Kasumi-1 (cell line): ENCODE data around the gene GMCL2.
A peak's percentile ranks its signal among the peaks of the same experiment; 100 is the strongest.

Experiments
- DNase-seq, 2 experiments: peaks; one replicate each; lab custom pipeline; 2025; lab: John Stamatoyannopoulos, UW

GMCL2 gene

DNA sequence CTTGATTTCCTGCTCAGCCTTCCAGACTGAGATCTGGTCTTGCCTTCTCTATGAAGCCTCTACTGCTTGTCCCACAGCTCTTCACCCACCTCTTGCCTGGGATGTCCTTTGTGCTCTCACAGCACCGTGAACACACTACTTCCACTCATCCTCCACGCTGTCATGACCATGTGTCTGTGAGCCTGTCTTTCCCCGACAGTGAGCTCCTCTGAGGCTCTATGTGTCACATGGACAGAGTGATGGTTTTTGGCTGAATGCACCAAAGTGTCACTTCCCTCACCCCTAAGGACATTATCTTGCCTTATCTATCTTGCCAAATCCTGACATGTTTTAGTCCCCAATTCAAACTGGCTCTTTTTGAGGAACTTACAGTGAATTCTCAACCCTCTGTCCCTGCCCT, 34.1 kb upstream of the GMCL2 start:
- peak in 1 of 2 experiments; percentile 23 for DNase-seq

DNA sequence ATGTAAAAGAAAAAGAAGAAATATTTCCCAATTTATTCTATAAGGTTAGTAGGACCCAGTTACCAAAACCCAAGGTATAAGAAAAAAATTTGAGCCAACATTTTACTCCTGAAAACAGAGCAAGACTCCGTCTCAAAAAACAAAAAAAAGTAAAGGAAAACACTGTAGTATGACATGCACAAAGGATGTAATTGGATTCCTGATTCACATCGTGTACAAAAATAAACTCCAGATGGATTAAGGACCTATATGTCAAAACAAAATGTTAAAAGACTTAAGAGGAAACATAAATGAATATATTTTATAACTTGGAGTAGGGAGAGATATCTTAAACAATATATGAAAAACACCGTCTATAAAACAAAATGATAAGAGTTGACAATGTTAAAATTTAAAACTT, 31.7 kb upstream of the GMCL2 start:
- no peak for DNase-seq

DNA sequence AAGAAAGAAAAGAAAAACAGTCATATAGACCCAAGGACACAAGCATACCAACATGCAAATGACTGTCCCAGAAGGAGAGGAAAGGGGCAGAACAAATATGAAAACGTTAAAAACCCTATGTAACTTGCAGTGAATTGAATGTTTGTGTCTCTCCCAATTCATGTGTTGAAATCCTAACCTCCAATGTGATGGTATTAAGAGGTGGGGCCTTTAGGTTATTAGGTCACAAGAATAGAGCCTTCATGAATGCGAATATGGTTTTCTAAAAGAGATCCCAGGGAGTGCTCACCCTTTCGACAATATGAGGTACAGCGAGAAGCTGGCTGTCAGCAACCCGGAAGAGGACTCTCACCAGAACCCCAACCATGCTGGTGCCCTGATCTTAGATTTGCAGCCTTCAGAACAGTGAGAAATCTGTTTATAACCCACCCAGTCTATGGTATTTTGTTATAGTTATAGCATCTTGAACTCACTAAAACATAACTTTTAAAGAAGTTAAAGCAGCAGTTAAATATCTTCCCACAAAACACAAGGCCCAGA, 31.1 kb upstream of the GMCL2 start:
- DNase-seq: no peak

DNA sequence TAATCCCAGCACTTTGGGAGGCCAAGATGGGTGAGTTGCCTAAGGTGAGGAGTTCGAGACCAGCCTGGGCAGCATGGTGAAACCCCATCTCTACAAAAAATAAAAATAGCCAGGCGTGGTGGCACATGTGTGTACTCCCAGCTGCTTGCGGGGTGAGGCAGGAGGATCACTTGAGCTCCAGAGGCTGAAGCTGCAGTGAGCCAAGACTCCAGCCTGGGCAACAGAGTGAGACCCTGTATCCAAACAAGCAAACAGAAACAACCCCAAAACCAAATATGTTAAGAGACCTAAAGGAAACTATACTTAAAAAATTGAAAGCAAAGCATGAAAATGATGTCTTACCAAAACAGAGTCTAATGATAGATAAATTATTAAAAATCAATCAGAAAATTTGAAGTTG, 29.6 kb upstream of the GMCL2 start:
- no peak for DNase-seq

DNA sequence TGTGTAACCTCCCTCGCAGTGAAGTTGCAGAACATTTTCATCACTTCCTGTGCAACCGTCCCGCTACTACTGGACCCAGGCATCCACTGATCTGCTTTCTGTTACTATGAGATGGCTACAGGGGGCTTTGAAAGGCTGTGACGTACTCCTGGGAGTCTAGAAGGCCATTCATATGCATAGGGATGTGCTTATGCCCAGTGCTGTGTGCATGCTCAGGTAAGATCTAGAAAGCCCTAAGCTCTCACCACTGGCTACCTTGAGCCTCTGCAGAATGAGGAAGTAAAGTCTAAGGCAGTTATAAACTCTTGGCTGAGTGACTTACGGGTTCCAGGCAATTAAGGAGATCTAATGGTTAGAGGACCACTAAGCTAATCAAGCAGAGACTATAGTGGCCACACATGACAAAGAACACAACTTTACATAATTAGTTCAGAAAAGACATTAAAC, 28.9 kb upstream of the GMCL2 start:
- peak; percentile 66 to 67 for DNase-seq

DNA sequence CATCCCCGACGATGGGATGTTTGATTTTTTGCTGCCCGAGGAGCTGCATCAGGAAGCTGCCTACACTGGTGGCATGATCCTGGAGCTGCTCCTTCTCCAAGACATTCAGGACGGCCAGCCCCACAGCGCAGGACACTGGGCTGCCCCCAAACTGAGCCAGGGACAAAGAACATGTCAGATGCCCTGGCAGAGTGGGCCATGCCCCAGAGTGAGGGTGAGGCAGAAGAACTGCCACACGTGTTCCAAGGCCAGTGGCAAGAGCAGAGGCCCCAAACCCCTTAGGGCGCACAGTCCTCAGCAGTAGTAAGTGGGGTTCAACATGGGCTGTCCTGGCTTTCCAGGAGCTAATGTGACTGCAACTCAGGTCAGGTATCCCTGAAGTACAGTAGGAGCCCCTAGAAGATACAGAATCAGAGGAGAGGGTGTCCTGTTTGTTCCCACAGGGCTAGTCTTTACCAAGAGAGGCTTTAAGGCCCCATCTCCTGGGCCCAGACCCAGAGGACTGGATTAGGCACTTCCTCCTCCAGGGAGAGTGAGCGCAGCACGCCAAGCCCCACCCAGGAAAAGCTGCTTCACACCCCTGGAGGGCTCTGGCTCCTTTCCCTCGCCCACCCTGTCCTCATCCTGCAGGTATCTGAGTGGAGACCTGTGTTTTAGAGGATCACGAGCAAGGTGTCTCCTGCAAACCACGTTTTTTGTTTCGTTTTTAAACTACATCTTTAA, 28.3 kb upstream of the GMCL2 start:
- no peak for DNase-seq

DNA sequence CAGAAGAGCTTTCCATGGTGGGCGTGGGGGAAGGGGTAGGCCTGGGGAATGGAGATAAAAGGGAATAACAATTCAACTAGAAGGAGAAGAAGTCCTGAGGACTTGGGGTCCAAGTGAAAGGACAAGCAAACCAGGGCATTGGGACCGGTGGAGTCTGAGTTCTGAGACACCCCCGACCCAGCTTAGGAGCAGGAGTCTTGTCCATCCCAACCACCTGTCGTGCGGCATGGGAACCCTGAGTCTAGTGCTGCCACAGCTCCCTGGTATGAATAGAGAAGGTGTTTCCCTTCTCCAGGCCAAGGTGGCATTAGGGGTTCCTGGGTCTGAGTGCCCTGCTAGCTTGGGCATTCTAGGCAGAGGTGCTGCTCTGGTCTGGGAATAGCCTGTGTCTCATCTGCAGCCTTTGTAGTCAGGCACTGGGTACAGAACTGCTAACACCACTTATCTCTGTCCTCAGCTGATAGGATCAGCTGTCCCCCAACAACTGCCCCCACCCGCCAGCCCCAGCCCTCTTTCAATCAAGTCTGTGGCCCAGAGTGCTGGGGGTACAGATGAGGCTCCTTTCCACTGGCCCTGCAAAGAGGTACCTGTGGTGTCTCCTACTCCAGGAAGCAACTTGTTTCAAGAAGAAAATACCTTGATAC, 27.1 kb upstream of the GMCL2 start:
- no peak for DNase-seq

DNA sequence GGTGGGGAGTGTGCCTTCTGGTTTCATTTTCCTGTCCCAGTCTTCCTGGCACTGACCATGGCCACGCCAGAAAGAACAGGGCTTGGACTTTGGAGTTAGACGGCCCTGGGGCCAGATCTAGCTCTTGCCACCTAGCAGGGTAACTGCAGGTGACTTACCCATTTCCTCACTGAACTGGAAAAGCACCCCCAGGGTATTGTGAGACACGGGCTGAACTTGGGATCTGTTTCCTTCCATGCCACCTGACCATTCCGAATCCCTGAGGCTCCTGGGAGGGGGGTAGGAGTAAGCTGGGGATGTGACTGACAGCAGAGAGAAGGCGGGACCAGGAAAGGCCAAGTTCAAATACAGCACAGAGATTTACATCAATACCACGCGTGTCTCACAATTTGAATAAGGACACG, 26.6 kb upstream of the GMCL2 start:
- no peak for DNase-seq

DNA sequence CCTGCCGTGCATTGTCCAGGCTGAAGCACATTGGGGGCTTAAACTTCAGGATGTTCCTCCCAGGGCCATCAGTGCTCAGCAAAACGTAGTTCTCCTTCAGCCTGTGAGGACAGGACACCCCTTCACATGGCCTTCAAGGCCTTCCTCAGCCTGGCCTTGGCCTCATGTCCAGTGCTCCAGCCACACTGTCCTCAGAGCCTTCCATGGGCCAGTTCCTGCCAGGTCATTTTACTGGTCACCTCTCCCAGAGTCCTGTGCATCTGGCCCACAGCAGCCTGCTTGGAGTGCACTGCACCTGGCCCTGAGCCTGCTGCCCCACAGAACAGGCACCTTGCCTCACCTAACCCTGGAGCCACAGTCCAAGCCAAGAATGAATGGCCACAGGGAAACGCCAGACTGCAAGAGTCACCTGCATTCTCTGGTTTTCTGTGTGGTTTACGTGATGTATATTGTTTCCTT, 25.9 kb upstream of the GMCL2 start:
- DNase-seq: no peak

DNA sequence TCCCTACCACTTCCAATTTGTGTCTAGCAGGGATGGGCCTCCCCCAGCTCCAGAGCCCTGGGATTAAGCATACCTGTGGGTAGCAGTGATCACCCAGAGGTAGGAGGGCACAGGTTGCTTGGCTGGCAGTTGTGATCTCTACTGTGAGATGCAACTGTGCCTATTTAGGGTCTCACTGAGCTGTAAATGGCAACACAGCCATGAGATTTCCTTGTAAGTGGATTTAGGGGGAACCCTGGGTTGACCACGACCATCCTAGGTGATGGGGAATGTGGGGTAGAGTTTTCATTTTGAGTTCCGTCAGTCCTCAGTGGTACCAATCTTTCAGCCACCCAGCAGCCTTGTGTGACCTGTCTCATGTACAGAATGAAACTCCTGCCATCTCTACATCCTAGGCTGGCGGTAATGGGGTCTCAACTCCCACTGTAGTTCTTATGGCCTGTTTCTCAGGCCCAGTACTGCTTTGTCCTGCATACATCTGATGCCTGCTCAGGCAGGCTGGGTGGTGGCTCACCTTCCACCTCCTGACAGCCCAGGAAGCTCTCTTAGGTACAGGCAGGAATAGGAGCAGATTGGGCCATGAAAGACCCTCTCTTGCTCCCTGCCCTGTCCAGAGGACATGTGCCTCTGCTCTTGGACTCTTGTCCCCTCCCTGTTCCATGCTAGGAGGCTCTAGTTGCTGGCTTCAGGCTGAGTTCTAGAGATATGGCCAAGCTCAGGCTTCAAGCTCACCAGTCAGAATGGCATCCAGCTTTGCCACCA, 25.3 kb upstream of the GMCL2 start:
- no peak for DNase-seq

DNA sequence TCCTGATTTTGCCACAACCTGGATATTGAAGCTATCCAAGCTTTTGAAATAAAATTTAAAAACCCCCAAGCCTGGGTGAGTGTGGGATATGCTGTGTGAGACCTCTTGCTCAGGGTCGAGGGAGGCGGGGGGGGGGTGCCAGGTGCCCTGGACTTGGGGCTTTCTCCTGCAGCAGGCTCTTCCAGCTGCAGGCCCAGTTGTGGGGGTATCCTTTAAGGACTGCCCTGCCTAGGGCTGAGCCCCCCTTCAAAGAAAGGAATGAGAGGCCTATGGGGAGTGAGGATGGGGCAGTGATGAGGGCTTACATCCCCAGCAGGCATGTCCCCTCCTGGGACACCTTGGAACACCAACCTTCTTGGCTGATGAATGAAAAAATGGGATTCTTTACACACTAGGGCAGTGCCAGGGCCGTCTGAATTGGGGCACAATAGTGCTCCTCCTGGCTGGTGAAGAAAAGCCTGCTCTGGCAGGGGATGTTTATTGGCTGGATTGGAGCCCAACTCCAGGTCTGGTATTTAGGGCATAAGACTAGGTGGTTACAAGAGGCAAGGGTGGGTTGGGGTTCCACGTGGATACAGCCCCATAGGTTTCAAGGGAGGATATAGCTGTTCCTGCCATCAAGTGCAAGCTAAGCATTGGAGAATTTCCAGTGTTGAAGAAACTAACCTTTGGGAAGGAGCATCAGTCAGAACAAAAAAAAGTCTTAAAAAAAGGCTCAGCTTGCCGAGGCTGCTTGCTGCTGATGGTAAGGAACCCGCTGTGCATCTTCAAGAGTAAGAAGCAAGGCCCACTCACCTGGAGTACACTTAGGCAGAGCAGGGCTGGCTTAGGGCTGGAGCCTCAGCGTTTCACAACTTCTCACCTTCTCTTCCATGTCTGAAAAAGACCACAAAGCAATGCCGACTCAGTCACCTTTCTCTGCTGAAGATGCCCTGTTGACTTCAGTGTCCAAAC, 24.2 kb upstream of the GMCL2 start:
- DNase-seq: no peak

DNA sequence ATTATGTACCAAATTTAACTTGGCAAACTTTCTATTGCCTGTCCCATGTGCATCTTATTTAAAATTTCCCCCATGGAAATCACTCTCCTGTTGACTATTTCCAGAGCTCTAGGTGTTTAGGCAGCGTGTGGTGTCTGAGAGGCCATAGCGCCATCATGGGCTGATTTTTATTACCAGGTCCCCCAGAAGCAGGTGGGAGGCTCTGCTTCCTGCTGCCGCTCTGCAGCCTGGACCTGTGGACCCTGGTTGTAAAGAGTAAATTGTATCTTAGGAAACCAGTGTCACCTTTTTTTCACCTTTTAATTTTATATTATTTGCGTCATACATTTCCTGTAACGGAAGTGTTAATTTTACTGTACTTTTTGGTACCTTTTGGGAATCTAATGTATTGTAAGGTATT, 23.5 kb upstream of the GMCL2 start:
- no peak for DNase-seq

DNA sequence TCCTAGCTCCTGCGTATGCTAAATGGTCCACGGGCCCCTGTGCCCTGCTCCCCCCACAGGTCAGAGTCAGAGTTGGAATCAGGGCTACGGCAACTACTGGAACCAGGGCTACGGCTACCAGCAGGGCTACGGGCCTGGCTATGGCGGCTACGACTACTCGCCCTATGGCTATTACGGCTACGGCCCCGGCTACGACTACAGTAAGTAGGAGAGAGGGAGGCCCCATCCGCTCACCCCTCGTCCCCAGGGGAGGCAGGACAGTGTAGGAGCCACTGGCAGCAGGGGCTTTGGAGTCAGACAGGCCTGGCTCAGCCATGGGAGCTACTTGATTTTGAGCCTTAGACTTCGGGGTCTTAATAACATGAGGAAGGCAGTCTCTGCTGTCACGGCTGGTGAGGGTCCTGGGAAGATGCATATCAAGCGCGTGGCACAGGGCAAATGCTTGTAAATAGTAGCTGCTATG, 22.9 kb upstream of the GMCL2 start:
- no peak for DNase-seq

DNA sequence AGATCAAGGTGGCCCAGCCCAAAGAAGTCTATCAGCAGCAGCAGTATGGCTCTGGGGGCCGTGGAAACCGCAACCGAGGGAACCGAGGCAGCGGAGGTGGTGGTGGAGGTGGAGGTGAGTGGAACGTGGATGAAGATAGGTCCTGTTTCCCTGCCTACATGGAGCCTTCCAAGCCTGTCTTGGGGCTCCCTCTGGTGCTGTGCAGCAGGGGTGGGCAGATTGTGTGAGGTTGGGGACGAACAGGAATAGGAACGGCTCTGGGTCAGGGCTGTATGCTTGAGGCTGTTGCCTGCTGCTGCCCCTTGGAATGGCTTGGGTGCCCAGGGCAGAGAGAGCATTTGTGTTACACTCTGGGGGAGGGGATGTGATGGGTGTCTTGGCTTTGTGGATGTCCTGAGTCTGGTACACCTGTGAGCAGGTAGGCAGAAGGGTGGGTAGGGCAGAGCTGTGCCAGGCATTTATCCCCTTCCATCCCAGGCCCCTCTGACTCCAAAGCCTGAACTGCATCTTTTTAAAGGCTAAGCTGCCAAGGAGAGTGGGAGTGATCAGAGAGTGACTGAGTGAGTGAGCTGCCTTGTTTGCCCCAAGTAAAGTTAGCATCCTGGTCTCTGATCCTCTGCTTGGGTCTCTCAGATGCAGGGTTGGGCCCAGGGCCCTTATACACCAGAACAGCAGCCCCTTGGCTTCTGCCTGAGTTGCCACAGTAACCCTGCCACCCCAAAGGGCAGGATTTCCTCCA, 22.3 kb upstream of the GMCL2 start:
- no peak for DNase-seq

DNA sequence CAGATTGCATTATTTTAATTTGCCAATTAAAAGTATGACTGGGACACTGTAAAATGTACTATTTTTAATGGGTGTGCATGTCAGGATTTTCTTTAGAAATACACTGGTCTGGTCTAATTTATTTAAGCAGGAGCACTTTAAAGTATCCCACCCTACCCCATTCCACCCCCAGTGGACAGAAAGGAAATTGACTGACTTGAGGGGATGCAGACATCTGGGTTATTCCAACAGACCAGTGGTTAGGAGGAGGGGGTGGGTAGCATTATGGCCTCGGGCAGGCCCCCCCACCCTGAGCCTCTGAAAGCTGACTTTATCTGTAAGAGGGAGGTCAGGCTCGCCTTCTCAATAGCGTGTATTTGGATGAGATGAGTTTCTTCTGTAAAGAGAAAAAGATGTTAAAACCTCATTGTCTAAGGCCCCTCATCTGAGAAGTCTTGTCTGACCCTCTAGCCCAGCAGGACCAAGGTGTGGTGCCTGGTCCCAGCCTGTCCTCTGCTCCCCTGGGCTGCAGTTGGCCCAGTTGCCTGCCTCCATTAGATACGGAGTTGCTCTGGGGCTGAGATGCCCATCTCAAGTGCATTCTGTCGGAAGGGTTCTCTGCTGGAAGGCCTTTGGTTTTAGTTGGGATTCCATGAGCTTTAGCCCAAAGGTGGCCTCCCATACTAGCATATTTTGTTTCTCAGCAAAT, 21.5 kb upstream of the GMCL2 start:
- DNase-seq: peak; percentile 30 to 33

DNA sequence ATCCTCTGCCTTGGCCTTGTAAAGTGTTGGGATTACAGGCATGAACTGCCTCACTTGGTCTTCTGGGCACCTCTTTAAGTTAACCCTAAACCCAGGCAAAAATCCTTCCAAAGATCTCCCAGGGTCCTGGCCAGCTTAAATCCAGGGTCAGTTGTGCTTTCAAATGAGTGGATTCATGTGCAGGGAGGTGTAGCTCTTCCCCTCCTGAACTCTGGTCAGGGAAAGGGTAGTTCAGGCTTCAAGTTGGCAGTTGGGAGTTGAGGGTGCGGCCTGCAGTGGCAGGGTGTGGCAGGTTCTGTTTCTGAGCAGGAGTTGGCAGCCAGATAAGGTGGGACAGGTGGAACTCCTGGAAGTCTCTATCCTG, 20.7 kb upstream of the GMCL2 start:
- no peak for DNase-seq

DNA sequence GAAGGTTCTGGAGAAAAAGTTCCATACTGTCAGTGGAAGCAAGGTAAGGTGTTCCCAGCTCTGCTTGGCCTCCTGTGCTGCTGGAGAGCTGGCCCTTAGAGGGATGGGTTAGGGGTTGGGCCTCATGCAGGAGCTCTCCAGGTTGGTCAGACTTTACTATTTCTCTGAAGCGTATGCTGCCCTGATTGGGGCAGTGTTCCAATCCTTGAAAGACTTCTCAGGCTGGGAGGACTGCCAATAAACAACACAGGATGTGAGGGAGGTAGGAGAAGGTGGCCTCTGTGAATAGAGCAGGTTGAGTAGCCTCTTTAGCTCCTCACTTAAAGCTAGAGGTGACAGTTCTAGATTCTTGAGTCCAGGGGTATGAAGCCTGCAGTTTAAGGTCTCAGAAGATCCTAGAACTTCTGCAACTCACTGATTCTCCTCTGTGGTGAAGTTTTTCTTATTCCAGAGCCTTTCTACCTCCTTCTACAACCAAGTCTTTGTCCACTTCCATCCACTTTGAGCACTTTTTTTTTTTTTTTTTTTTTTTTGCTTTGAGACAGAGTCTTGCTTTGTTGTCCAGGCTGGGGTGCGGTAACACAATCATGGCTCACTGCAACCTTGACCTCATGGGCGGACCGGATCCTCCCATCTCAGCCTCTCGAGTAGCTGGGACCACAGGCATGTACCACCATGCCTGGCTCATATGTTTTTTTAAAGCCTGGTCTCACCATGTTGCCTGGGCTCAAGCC, 20.2 kb upstream of the GMCL2 start:
- DNase-seq: no peak

DNA sequence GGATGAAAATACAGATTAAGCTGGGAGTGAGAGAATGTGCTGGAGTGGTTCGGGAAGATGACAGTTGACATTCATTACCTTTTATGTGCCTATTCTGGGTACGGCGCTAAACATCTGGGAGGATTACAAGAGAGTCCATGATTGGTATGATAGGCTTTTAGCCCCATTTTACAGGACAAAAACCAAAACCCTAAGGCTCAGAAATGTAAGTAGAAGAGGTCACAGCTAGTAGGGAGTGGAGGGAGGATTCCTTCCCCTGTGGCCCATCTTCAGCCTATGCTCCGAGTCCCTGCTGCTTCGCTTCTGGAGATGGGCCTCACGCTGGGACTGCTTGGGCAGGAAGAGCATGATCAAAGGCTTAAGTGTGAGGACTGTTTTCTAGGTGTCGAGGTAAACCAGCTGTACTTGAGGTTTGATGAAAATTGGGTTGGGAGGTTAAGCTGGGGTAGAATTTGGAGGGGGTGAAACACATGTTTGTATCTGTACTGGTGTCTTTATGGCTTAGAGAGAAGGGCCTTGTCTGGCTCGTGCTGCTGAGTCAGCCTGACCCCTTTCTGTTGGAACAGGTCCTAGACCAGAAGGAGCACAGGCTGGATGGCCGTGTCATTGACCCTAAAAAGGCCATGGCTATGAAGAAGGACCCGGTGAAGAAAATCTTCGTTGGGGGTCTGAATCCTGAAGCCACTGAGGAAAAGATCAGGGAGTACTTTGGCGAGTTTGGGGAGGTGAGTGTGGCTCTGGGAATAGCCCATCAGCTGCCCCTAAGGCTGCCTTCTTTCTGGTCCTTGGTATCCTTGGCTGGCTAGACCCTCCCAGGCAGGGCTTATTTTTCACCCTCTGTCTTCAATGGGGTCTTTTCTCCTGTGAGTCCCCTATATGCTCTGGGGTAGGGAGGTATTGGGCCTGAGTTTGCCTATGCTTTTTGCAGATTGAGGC, 19.3 kb upstream of the GMCL2 start:
- DNase-seq: no peak

DNA sequence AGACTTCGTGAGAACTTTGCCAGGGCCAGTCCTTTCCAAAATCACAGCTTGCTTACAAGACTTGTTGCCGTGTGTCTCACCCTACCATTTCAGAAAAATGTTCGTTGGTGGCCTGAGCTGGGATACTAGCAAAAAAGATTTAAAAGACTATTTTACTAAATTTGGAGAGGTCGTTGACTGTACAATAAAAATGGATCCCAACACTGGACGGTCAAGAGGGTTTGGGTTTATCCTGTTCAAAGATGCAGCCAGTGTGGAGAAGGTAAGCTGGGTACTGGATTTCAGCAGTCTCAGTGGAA, 18.5 kb upstream of the GMCL2 start:
- no peak for DNase-seq
